Measurements from ENCODE around the gene CFAP299. TPM values are rescaled to one million over a fixed set of nuclear protein-coding genes. Genes with fewer than 3 reads are reported as not detected.

Gene CFAP299
- total and polyA plus RNA-seq, 2 donors (not counting 3 experiments of a cell fraction or from before 2014, with no cell fraction given), result not detected

- no peaks in the 10 kb centered on the region for H3K27me3 ChIP-seq (ENCODE audit: control insufficient read depth in 2 of 2, insufficient read depth in 2 of 2, low read length in 2 of 2)
- no TSS peak for BruUV-seq (replicated peaks)
- H3K4me2 ChIP-seq (ENCODE audit: insufficient read depth, low read length), result no peak overlapping the region
- no peak for DNase-seq (ENCODE audit: low read depth, low spot score)
- CTCF ChIA-PET, result no interaction called here
- no peaks in the 10 kb centered on the region for H3K4me1 ChIP-seq (ENCODE audit: control insufficient read depth, extremely low read depth, insufficient read depth, low read length)
- POLR2A ChIA-PET, result no interaction called here
- H3K27ac ChIP-seq (ENCODE audit: insufficient read depth, low read depth, low read length), result no peak overlapping the region
- intact Hi-C loops (cut with micrococcal nuclease) (no loop called here), dilution Hi-C loops (cut with MboI; ENCODE audit: extremely low pct_ligation_motif_present, low sequenced_read_pairs) (no loop called here)
- no peaks in the 10 kb centered on the region for H4K20me1 ChIP-seq (replicated peaks; ENCODE audit: control insufficient read depth, extremely low read depth, insufficient read depth, low read length)
- no peaks in the 10 kb centered on the region for H3K9me3 ChIP-seq (replicated peaks; ENCODE audit: control insufficient read depth, insufficient read depth, low read length)
- FAIRE-seq, result no peak
- H3K9me1 ChIP-seq (replicated peaks; ENCODE audit: control insufficient read depth, extremely low read depth, insufficient read depth, low read length), result no peaks in the 10 kb centered on the region
- no peak for TF ChIP-seq MAX (IDR thresholded peaks at IDR 0.05; ENCODE audit: insufficient read depth, insufficient read length)
- no peak for TF ChIP-seq MYC (IDR thresholded peaks at IDR 0.05; ENCODE audit: low read depth, low read length)
- TF ChIP-seq JUN (IDR thresholded peaks at IDR 0.05; ENCODE audit: borderline replicate concordance, insufficient read depth, insufficient read length, low read depth), result no peak
- TF ChIP-seq POLR2A (IDR thresholded peaks at IDR 0.05; ENCODE audit: low read depth, low read length), result no peak
- TF ChIP-seq EZH2 (IDR thresholded peaks at IDR 0.05; ENCODE audit: borderline replicate concordance, low read depth, low read length, severe bottlenecking), result no peak
- TF ChIP-seq CTCF (IDR thresholded peaks at IDR 0.05; ENCODE audit: extremely low read depth in 1 of 2, insufficient read depth in 1 of 2, low read depth in 1 of 2, low read length in 2 of 2), result no peak
- no peak for TF ChIP-seq FOS (IDR thresholded peaks at IDR 0.05; ENCODE audit: borderline replicate concordance, insufficient read depth, low read length)
- TF ChIP-seq GATA2 (IDR thresholded peaks at IDR 0.05; ENCODE audit: insufficient read depth, insufficient read length, low read depth, low read length), result no peak
- no peak for TF ChIP-seq POLR2AphosphoS5 (IDR thresholded peaks at IDR 0.05; ENCODE audit: insufficient read depth, low read depth, low read length)
- no peaks in the 10 kb centered on the region for H3K36me3 ChIP-seq (ENCODE audit: control insufficient read depth in 2 of 2, extremely low read depth in 1 of 2, insufficient read depth in 2 of 2, low read length in 2 of 2)
- no peaks in the 10 kb centered on the region for H3K79me2 ChIP-seq (ENCODE audit: control insufficient read depth, insufficient read depth, low read length)
- H3K9ac ChIP-seq (replicated peaks; ENCODE audit: extremely low read depth, insufficient read depth, low read length), result no peak overlapping the region
- H2AFZ ChIP-seq (ENCODE audit: low read depth, low read length), result no peak overlapping the region
- H3K4me3 ChIP-seq (replicated peaks in 1 of 3; ENCODE audit: insufficient read depth in 1 of 3, low read depth in 1 of 3, low read length in 3 of 3), result no peak overlapping the region
Observed at GRCh38 chr4:80911458-80911857, 575.9 kb downstream of the CFAP299 start.

Measured in endothelial cell of umbilical vein (primary cell).